HG03045 (cell line): Measurements from ENCODE around the gene DPYD.

ENCODE experiments used
- ATAC-seq: cut with Tn5 transposase; IDR thresholded peaks from one replicate; pipeline ENCODE4 v1.9.1; 2021; ENCODE audit warnings: mild to moderate bottlenecking, moderate library complexity; ENCODE audit not compliant: unreplicated experiment

Gene DPYD

GRCh38 chr1:97164276-97164639 lies 756.6 kb downstream of the DPYD start:
- ATAC-seq, result no peak

GRCh38 chr1:97163591-97164275 lies 757.1 kb downstream of the DPYD start:
- ATAC-seq, result no peak

GRCh38 chr1:97160818-97161217 lies 760.0 kb downstream of the DPYD start:
- no peak for ATAC-seq

GRCh38 chr1:97159342-97159741 lies 761.5 kb downstream of the DPYD start:
- ATAC-seq, result no peak

GRCh38 chr1:97158691-97159096 lies 762.1 kb downstream of the DPYD start:
- no peak for ATAC-seq

GRCh38 chr1:97157991-97158390 lies 762.8 kb downstream of the DPYD start:
- ATAC-seq, result no peak

GRCh38 chr1:97151651-97152050 lies 769.2 kb downstream of the DPYD start:
- ATAC-seq, result no peak

- ATAC-seq, result no peak
Observed at GRCh38 chr1:97145321-97145956, 775.4 kb downstream of the DPYD start.

- ATAC-seq, result no peak
Observed at GRCh38 chr1:97144527-97144926, 776.3 kb downstream of the DPYD start.

- no peak for ATAC-seq
Observed at GRCh38 chr1:97143236-97143882, 777.5 kb downstream of the DPYD start.

- no peak for ATAC-seq
Observed at GRCh38 chr1:97140611-97141010, 780.2 kb downstream of the DPYD start.

GRCh38 chr1:97139512-97139911 lies 781.3 kb downstream of the DPYD start:
- ATAC-seq, result no peak

GRCh38 chr1:97138515-97139032 lies 782.3 kb downstream of the DPYD start:
- peak; percentile 34 for ATAC-seq

- ATAC-seq, result peak; percentile 97
Observed at GRCh38 chr1:97137862-97138514, 782.8 kb downstream of the DPYD start.

- no peak for ATAC-seq
Observed at GRCh38 chr1:97136996-97137395, 783.8 kb downstream of the DPYD start.

- no peak for ATAC-seq
Observed at GRCh38 chr1:97135972-97136371, 784.9 kb downstream of the DPYD start.

GRCh38 chr1:97128426-97128825 lies 792.4 kb downstream of the DPYD start:
- ATAC-seq, result no peak

- no peak for ATAC-seq
Observed at GRCh38 chr1:97123717-97124431, 797.0 kb downstream of the DPYD start.

GRCh38 chr1:97120806-97121205 lies 800.0 kb downstream of the DPYD start:
- no peak for ATAC-seq

- ATAC-seq, result no peak
Observed at GRCh38 chr1:97119260-97120158, 801.3 kb downstream of the DPYD start.
